Measurements from ENCODE around the gene MSANTD7.
A peak's percentile ranks its signal among the peaks of the same experiment; 100 is the strongest.
"Not testable (repeated sequence)": the region's sequence is repeated elsewhere in the genome, so short reads cannot be mapped to it uniquely, and the experiment has no call there.

The MSANTD7 gene

GRCh38 chr10:14838582-14839304 is 637 bp downstream of the MSANTD7 start:
- peak; percentile 21 for DNase-seq

GRCh38 chr10:14839305-14839695 is 1.2 kb downstream of the MSANTD7 start:
- DNase-seq, result no peak

- no peak for DNase-seq
Observed at GRCh38 chr10:14840178-14840577, 2.1 kb downstream of the MSANTD7 start.

- DNase-seq, result no peak
Observed at GRCh38 chr10:14843327-14843988, 5.4 kb downstream of the MSANTD7 start.

- DNase-seq, result no peak
Observed at GRCh38 chr10:14844948-14845347, 6.8 kb downstream of the MSANTD7 start.

- DNase-seq, result no peak
Observed at GRCh38 chr10:14852236-14852635, 14.1 kb downstream of the MSANTD7 start.

- DNase-seq, result no peak
Observed at GRCh38 chr10:14855453-14855852, 17.3 kb downstream of the MSANTD7 start.

GRCh38 chr10:14858338-14858960 is 20.3 kb downstream of the MSANTD7 start:
- no peak for DNase-seq

- DNase-seq, result no peak
Observed at GRCh38 chr10:14859043-14859442, 20.9 kb downstream of the MSANTD7 start.

- DNase-seq, result no peak
Observed at GRCh38 chr10:14859775-14860174, 21.7 kb downstream of the MSANTD7 start.

- no peak for DNase-seq
Observed at GRCh38 chr10:14860791-14861190, 22.7 kb downstream of the MSANTD7 start.

GRCh38 chr10:14864466-14864865 is 26.4 kb downstream of the MSANTD7 start:
- not testable (repeated sequence) for DNase-seq

GRCh38 chr10:14864871-14865270 is 26.8 kb downstream of the MSANTD7 start:
- not testable (repeated sequence) for DNase-seq

GRCh38 chr10:14873090-14873760 is 35.1 kb downstream of the MSANTD7 start:
- no peak for DNase-seq

GRCh38 chr10:14875941-14876340 is 37.8 kb downstream of the MSANTD7 start:
- no peak for DNase-seq

- DNase-seq, result no peak
Observed at GRCh38 chr10:14876764-14877163, 38.7 kb downstream of the MSANTD7 start.

GRCh38 chr10:14878266-14879123 is 40.4 kb downstream of the MSANTD7 start, which contains the start of gene SUV39H2:
Gene SUV39H2, plus strand, starts transcription at chr10:14878866. Its CDS starts 23 bp downstream, at chr10:14878889.
- DNase-seq, result peak; percentile 94

GRCh38 chr10:14879124-14879927 is 41.2 kb downstream of the MSANTD7 start:
- peak; percentile 19 for DNase-seq

- no peak for DNase-seq
Observed at GRCh38 chr10:14879928-14880193, 41.8 kb downstream of the MSANTD7 start.

- no peak for DNase-seq
Observed at GRCh38 chr10:14880229-14880628, 42.1 kb downstream of the MSANTD7 start.

- no peak for DNase-seq
Observed at GRCh38 chr10:14884082-14884481, 46.0 kb downstream of the MSANTD7 start.
